HG03108 (cell line): Measurements from ENCODE around the gene CD44.
"Not testable (repeated sequence)": the region's sequence is repeated elsewhere in the genome, so short reads cannot be mapped to it uniquely, and the experiment has no call there.

ENCODE experiments used
- ATAC-seq: cut with Tn5 transposase; IDR thresholded peaks from one replicate; pipeline ENCODE4 v1.9.1; 2021; ENCODE audit warnings: moderate library complexity; ENCODE audit not compliant: unreplicated experiment

The CD44 gene

DNA sequence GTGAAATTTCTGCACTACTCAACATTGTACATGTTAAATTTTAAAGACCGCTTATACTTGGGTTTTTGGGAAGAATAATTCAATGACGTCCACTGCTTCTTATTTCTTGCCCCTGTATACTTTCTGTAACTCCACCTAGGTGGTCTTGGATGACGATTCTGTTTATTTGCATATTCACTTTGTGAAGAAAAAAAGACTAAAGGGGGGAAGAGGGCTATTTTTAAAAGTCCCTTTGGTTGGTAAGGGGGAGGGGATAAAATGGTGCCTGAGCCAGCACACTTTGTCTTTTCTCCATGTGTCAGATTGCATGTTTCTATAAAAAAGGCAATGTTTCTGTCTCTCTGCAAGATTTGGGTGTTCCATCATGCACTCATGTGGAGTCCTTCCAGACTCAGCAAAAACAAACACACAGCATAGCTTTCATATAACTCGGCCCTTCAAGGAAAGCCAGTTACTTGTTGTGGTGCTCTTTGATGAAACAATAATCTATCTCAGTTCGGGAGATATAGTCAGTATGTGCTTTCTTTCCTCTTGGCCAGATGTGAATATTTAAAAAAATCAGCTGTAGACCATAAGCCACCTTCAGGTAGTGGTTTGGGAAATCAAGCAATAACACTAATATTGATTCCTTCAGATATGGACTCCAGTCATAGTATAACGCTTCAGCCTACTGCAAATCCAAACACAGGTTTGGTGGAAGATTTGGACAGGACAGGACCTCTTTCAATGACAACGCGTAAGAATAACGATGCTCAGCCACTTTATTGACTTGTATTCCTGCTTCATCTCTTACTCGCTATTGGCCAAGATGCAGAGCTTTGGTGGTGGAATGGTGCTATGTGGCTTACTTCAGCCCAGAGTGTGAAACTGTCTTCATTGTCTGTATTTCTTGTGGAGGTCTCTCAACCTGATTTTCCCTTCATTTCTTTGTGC is 68.8 kb downstream of the CD44 start:
- ATAC-seq = no peak

DNA sequence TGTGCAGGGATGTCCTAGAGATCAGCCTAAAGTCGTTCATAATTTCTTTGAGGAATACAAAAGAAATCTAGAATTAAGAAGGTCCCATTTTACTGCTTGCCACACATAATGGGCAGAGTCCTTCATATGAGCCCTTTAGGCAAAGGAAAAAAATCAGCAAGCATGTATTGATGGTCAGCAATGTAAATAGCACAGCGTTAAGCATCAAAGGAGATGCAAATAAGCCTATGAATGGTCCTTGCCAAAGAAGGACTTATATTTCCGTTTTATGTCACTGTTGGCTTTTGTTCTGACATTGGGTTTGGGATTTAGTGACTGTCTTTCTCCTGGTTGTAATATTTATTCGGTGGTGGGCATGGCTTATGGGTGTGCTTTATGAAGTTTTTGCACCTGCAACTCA is 69.8 kb downstream of the CD44 start:
- no peak for ATAC-seq

DNA sequence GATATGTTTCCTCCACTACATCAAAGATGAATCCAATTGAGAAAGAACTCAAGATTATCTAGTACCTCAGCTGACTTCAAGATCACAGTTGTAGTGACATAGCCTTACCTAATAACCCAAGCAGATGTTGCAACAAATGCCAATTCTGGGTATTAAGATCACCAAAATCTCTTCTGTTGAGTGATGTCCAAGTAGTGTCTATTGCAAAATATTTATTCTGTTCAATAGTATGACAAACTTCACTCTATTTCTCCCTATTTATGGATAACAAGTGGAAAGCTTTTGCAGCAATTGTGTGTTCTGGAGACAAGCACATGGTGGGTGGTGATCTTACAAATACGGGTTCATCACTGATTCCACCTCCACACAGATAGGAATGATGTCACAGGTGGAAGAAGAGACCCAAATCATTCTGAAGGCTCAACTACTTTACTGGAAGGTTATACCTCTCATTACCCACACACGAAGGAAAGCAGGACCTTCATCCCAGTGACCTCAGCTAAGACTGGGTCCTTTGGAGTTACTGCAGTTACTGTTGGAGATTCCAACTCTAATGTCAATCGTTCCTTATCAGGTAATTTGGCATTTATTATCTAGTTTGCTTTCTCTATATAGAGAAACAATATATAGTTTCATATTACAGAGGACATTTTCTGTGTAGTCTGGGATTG is 72.0 kb downstream of the CD44 start:
- no peak for ATAC-seq

DNA sequence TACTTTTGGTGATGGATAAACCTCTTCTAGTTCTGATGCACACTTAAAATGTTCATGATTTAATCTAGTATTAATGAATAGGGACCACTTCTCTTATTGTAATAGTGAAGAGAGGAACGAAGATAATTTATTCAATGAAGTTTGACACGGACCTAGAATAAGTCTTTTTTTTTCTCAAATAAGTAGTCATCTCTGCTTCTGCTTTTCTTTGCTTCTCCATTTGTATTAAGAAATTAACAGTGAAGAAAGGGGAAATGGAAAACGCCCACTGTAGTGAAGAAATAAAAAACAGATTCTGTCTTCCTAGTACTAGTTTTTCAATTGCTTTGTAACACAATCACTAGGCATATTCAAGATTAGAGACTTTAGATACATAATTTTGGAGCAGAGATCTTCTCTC is 73.0 kb downstream of the CD44 start:
- no peak for ATAC-seq

DNA sequence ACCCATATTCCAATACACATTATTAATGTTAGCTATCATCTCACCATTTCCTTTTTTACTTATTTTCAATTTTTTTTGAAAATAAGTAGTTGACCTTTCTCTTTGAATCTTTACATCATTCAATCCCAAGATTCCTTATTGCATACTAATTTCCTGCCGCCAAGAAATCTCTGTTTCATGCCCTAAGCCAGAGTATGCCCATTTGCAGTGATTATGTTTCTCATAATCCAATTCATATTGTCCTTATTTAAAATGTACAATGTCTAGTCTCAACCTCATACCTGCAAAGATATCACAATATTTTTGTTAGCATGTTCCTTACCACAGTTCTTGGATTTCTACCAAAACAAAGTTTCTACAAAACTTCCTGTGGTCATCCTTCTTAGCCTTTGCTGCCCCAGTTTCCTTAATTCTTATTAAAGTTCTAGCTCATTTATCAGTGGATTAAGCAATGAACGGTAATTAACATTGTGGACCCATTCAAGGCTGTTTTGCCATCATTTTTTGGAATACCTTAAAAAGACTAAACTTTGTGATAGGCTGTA is 75.3 kb downstream of the CD44 start:
- ATAC-seq = no peak

DNA sequence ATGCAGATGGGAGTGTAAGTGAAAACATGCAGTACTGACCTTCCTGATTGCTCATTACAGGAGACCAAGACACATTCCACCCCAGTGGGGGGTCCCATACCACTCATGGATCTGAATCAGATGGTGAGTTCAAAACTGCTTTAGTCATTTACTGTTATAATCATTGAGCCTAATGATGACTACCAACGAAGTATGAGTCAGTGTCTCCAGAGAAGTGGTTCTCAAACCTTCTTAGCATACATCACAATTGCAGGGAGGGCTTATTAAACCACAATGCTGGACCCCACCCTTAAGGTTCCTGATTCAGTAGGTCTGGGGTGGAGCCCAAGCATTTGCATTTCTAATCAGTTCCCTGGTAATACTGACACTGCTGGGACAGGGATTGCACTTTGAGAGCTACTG is 75.8 kb downstream of the CD44 start:
- no peak for ATAC-seq

DNA sequence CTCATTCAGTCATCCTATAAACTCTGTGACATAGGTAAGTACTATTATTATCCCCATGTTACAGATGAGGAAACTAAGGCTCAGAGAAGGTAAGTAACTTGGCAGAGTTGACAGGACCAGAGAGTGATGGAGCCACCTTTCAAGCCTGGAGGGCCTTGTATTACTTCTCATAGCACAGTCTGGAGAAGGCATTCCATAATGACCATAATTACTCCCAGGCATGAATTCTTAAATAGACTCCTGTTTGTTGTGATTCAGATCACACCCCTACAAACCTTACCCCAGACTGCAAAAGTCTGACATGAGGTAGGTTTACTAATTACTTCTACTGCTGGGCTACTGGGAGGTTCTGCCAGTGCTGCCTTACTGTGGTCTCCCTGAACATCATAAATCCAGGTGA is 77.0 kb downstream of the CD44 start:
- ATAC-seq = no peak

- no peak for ATAC-seq
These were observed 78.1 kb downstream of the CD44 start for GRCh38 chr11:35216962-35217678.

DNA sequence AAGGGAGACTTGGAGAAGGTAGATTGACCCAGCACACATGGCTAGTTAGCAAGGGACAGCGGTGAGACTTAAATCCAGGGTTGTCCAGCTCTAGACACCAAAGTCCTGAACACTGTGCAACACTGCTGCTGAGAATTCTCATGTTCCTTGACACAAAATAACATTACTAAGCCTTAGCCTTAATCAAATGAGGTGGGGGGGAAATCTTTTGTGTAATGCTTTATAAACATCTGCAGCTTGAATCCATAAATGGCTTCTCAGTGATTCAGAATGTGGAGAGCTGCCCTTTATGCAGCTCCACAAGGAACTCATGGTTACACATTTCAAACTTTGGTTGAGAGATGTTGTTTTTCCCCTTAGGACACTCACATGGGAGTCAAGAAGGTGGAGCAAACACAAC is 80.0 kb downstream of the CD44 start:
- no peak for ATAC-seq

- ATAC-seq = no peak
These were observed 84.4 kb downstream of the CD44 start for GRCh38 chr11:35223371-35223796.

DNA sequence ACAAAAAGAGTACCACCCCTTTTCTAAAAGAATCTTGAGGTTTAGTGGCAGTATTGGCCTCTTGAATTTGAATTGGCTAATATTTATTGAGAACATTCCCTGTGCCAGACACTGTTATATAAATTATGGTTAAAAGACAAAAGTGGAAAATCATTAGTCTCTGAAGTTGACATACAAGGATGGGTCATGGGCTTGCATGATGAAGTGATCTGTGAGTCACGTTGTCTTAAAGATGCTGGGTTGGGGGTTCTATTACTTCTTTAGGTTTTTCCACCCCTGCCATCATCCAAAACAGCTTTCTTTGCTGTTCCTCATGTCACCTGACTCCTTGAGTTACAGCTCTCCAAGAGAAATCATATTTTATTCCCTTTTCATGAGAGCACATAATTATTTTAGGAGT is 85.0 kb downstream of the CD44 start:
- no peak for ATAC-seq

- no peak for ATAC-seq
These were observed 87.1 kb downstream of the CD44 start for GRCh38 chr11:35225946-35226520.

- ATAC-seq = not testable (repeated sequence)
These were observed 87.8 kb downstream of the CD44 start for GRCh38 chr11:35226756-35227155.

DNA sequence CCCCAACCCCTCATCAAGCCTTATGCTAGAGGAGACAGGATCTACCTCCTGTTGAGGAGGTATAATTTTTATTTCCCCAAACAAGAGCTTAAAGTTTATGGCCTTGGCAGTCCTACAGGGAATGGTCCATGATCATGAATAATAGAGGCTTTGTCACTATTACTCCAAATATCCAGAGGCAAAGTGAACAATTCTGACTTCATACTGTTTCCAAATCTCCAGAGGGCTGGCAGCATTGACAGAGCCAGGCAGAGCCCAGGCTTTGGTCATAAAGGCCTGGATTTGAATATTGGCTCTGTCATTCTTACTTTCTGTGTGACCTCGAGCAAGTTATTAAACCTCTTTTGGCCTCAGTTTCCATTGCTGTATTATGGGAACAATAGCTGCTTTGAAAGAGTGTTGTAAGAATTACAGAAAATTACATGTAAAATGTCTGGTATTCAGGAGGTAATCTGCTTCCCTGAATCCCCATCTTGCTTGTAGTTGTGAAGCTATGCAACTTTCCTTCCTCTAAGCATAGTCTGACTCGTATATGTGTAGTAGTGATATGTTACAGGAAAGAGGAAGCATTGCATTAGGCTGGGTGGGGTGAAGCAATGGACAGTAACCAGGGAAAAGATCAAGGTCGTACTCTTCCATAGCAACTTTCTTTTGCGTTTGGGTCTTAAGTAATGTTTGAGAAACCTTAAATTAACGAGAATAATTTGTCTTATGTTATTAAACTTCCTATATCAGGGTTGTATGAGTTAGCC is 88.8 kb downstream of the CD44 start:
- ATAC-seq = no peak

- ATAC-seq = no peak
These were observed 89.4 kb downstream of the CD44 start for GRCh38 chr11:35228328-35228725.

- no peak for ATAC-seq
These were observed 91.4 kb downstream of the CD44 start for GRCh38 chr11:35230388-35230787.

DNA sequence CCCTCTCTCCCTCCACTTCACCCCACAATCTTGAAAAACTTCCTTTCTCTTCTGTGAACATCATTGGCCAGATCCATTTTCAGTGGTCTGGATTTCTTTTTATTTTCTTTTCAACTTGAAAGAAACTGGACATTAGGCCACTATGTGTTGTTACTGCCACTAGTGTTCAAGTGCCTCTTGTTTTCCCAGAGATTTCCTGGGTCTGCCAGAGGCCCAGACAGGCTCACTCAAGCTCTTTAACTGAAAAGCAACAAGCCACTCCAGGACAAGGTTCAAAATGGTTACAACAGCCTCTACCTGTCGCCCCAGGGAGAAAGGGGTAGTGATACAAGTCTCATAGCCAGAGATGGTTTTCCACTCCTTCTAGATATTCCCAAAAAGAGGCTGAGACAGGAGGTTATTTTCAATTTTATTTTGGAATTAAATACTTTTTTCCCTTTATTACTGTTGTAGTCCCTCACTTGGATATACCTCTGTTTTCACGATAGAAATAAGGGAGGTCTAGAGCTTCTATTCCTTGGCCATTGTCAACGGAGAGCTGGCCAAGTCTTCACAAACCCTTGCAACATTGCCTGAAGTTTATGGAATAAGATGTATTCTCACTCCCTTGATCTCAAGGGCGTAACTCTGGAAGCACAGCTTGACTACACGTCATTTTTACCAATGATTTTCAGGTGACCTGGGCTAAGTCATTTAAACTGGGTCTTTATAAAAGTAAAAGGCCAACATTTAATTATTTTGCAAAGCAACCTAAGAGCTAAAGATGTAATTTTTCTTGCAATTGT is 92.3 kb downstream of the CD44 start:
- no peak for ATAC-seq

- no peak for ATAC-seq
These were observed 93.9 kb downstream of the CD44 start for GRCh38 chr11:35232891-35233330.

GRCh38 chr11:35233518-35233917 is 94.5 kb downstream of the CD44 start:
- no peak for ATAC-seq
